ENCODE results near the gene LIMK1. TPM values are rescaled to one million over a fixed set of nuclear protein-coding genes. Genes with fewer than 3 reads are reported as not detected.

LIMK1 gene
- total and polyA plus RNA-seq, 2 experiments from 2014 or later: 16.2 to 24.6 TPM

- DNase-seq (ENCODE audit: low spot score): no peak
- no peaks in the 10 kb centered on the region for H3K36me3 ChIP-seq (replicated peaks; ENCODE audit: insufficient read depth, low read depth)
- H3K27me3 ChIP-seq: no peaks in the 10 kb centered on the region
- no peak overlapping the region for H3K27ac ChIP-seq
- H3K4me1 ChIP-seq (ENCODE audit: insufficient read depth): no peaks in the 10 kb centered on the region
- no peak overlapping the region for H3K4me3 ChIP-seq
- H3K9me3 ChIP-seq (ENCODE audit: low read depth): no peaks in the 10 kb centered on the region
- no peak overlapping the region for H2AFZ ChIP-seq
- H3K79me2 ChIP-seq: no peaks in the 10 kb centered on the region
- H3K9me2 ChIP-seq (replicated peaks; ENCODE audit: insufficient read depth): no peaks in the 10 kb centered on the region
- no peak overlapping the region for H3K4me2 ChIP-seq
- no peaks in the 10 kb centered on the region for H4K20me1 ChIP-seq (ENCODE audit: insufficient read depth, poor library complexity, severe bottlenecking)
- TF ChIP-seq EZH2phosphoT487 (IDR thresholded peaks at IDR 0.05; ENCODE audit: low read depth, severe bottlenecking, unreplicated experiment): no peak
- no peak for TF ChIP-seq CTCF (IDR thresholded peaks at IDR 0.05; ENCODE audit: poor library complexity)
- TF ChIP-seq EZH2 (IDR thresholded peaks at IDR 0.05; ENCODE audit: borderline replicate concordance): no peak
- 80% methylated on average over 2 of the region's 2 CpGs for WGBS (ENCODE audit: low lambda C conversion rate, missing lambda C conversion rate)
Observed at GRCh38 chr7:74129887-74130286, 46.3 kb downstream of the LIMK1 start.

GRCh38 chr7:74130518-74130917 lies 46.9 kb downstream of the LIMK1 start:
- no peak for TF ChIP-seq EZH2phosphoT487 (IDR thresholded peaks at IDR 0.05; ENCODE audit: low read depth, severe bottlenecking, unreplicated experiment)
- no peak for TF ChIP-seq CTCF (IDR thresholded peaks at IDR 0.05; ENCODE audit: poor library complexity)
- no peak for TF ChIP-seq EZH2 (IDR thresholded peaks at IDR 0.05; ENCODE audit: borderline replicate concordance)

GRCh38 chr7:74134117-74134620 lies 50.6 kb downstream of the LIMK1 start:
- no peaks in the 10 kb centered on the region for H4K20me1 ChIP-seq (ENCODE audit: insufficient read depth, poor library complexity, severe bottlenecking)
- TF ChIP-seq EZH2phosphoT487 (IDR thresholded peaks at IDR 0.05; ENCODE audit: low read depth, severe bottlenecking, unreplicated experiment) (no peak), EZH2 (IDR thresholded peaks at IDR 0.05; ENCODE audit: borderline replicate concordance) (no peak), CTCF (IDR thresholded peaks at IDR 0.05; ENCODE audit: poor library complexity) (no peak)
- DNase-seq (ENCODE audit: low spot score): no peak
- H3K9me3 ChIP-seq (ENCODE audit: low read depth): no peaks in the 10 kb centered on the region
- no peak overlapping the region for H3K27ac ChIP-seq
- 91% methylated on average over 8 of the region's 8 CpGs for WGBS (ENCODE audit: low lambda C conversion rate, missing lambda C conversion rate)
- no peaks in the 10 kb centered on the region for H3K36me3 ChIP-seq (replicated peaks; ENCODE audit: insufficient read depth, low read depth)
- no peaks in the 10 kb centered on the region for H3K9me2 ChIP-seq (replicated peaks; ENCODE audit: insufficient read depth)
- no peaks in the 10 kb centered on the region for H3K79me2 ChIP-seq
- no peaks in the 10 kb centered on the region for H3K27me3 ChIP-seq
- no peak overlapping the region for H2AFZ ChIP-seq
- H3K4me2 ChIP-seq: no peak overlapping the region
- no peak overlapping the region for H3K4me3 ChIP-seq
- H3K4me1 ChIP-seq (ENCODE audit: insufficient read depth): no peaks in the 10 kb centered on the region

More at GRCh38 chr7:74130518-74130917, 46.9 kb downstream of the LIMK1 start:
- Histone ChIP-seq H3K27me3 (no peaks in the 10 kb centered on the region), H3K4me3 (no peak overlapping the region), H3K4me2 (no peak overlapping the region), H3K9me2 (replicated peaks; ENCODE audit: insufficient read depth) (no peaks in the 10 kb centered on the region), H3K36me3 (replicated peaks; ENCODE audit: insufficient read depth, low read depth) (no peaks in the 10 kb centered on the region), H3K4me1 (ENCODE audit: insufficient read depth) (no peaks in the 10 kb centered on the region), H3K9me3 (ENCODE audit: low read depth) (no peaks in the 10 kb centered on the region), H2AFZ (no peak overlapping the region), H3K79me2 (no peaks in the 10 kb centered on the region), H4K20me1 (ENCODE audit: insufficient read depth, poor library complexity, severe bottlenecking) (no peaks in the 10 kb centered on the region), H3K27ac (no peak overlapping the region)
- no peak for DNase-seq (ENCODE audit: low spot score)
- WGBS (ENCODE audit: low lambda C conversion rate, missing lambda C conversion rate): 84% methylated on average over 4 of the region's 4 CpGs
